C4-2B (cell line): ENCODE data around the gene MDFI.

Source experiments
- ZFX ChIP-seq: fragments of 450-650 bp; IDR thresholded peaks from 2 replicates; pipeline ENCODE4 v1.6.1; 2017
- TF ChIP-seq, protein P1 (sequence below): fragments of 450-650 bp; conservative IDR thresholded peaks from 2 replicates; pipeline ENCODE4 v1.5.1; 2017; ENCODE audit warnings: mild to moderate bottlenecking

- TF ChIP-seq, protein P1, sequence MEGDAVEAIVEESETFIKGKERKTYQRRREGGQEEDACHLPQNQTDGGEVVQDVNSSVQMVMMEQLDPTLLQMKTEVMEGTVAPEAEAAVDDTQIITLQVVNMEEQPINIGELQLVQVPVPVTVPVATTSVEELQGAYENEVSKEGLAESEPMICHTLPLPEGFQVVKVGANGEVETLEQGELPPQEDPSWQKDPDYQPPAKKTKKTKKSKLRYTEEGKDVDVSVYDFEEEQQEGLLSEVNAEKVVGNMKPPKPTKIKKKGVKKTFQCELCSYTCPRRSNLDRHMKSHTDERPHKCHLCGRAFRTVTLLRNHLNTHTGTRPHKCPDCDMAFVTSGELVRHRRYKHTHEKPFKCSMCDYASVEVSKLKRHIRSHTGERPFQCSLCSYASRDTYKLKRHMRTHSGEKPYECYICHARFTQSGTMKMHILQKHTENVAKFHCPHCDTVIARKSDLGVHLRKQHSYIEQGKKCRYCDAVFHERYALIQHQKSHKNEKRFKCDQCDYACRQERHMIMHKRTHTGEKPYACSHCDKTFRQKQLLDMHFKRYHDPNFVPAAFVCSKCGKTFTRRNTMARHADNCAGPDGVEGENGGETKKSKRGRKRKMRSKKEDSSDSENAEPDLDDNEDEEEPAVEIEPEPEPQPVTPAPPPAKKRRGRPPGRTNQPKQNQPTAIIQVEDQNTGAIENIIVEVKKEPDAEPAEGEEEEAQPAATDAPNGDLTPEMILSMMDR: no peak
- no peak for TF ChIP-seq ZFX
Measured at GRCh38 chr6:41695825-41696224, 57.6 kb downstream of the MDFI start.
